ENCODE data around the gene STAP2.

GRCh38 chr19:4297901-4298809 is 40.5 kb downstream of the STAP2 start:
- TF ChIP-seq, protein P1, sequence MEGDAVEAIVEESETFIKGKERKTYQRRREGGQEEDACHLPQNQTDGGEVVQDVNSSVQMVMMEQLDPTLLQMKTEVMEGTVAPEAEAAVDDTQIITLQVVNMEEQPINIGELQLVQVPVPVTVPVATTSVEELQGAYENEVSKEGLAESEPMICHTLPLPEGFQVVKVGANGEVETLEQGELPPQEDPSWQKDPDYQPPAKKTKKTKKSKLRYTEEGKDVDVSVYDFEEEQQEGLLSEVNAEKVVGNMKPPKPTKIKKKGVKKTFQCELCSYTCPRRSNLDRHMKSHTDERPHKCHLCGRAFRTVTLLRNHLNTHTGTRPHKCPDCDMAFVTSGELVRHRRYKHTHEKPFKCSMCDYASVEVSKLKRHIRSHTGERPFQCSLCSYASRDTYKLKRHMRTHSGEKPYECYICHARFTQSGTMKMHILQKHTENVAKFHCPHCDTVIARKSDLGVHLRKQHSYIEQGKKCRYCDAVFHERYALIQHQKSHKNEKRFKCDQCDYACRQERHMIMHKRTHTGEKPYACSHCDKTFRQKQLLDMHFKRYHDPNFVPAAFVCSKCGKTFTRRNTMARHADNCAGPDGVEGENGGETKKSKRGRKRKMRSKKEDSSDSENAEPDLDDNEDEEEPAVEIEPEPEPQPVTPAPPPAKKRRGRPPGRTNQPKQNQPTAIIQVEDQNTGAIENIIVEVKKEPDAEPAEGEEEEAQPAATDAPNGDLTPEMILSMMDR (IDR thresholded peaks at IDR 0.05; ENCODE audit: low read length): no peak
- no peak for TF ChIP-seq EZH2 (IDR thresholded peaks at IDR 0.05; ENCODE audit: borderline replicate concordance, low read length)
